Immature natural killer cell (primary cell): ENCODE results near the gene ZNF692. TPM values are rescaled to one million over a fixed set of nuclear protein-coding genes. Genes with fewer than 3 reads are reported as not detected.

Experiments
- DNase-seq, 3 donors: peaks; one replicate each; pipeline ENCODE4 v3.0.0; 2022; ENCODE audit warnings: mixed read lengths in 1 of 3
- H3K27ac Mint-ChIP-seq, 6 donors: one replicate each; pipeline ENCODE4 v1.8.0; 2020; ENCODE audit warnings: mixed read lengths in 6 of 6, mild to moderate bottlenecking in 5 of 6, inconsistent platforms in 4 of 6, moderate library complexity in 3 of 6
- H3K27me3 Mint-ChIP-seq, 3 donors: one replicate each; pipeline ENCODE4 v1.8.0; 2020 to 2021; ENCODE audit warnings: low read depth in 3 of 3, mild to moderate bottlenecking in 3 of 3, mixed read lengths in 3 of 3, moderate library complexity in 3 of 3, inconsistent platforms in 1 of 3
- H3K36me3 Mint-ChIP-seq, 3 donors: one replicate each; pipeline ENCODE4 v1.8.0; 2020; ENCODE audit warnings: mixed read lengths in 3 of 3, inconsistent platforms in 2 of 3, mild to moderate bottlenecking in 2 of 3
- H3K4me1 Mint-ChIP-seq, 2 donors: one replicate each; pipeline ENCODE4 v1.8.0; 2020; ENCODE audit warnings: inconsistent platforms in 2 of 2, mild to moderate bottlenecking in 2 of 2, mixed read lengths in 2 of 2, moderate library complexity in 1 of 2
- H3K4me3 Mint-ChIP-seq, 5 donors: one replicate each; pipeline ENCODE4 v1.8.0; 2020; ENCODE audit warnings: mild to moderate bottlenecking in 5 of 5, mixed read lengths in 5 of 5, inconsistent platforms in 3 of 5, moderate library complexity in 3 of 5
- H3K9me3 Mint-ChIP-seq, 6 donors: one replicate each; pipeline ENCODE4 v1.8.0; 2020; ENCODE audit warnings: mild to moderate bottlenecking in 6 of 6, mixed read lengths in 6 of 6, inconsistent platforms in 4 of 6, moderate library complexity in 3 of 6
- polyA plus RNA-seq, 3 donors: library from polyadenylated mRNA; unstranded; fragments of 300-500 nt; fragmentation: Illumina TruSeq; gene quantifications; one replicate each; pipeline ENCODE4 v1.2.3, GENCODE V29; 2021

The ZNF692 gene
- polyA plus RNA-seq, 3 donors from 2014 or later, result 5.5 to 11.0 (median 7.7) TPM

DNA sequence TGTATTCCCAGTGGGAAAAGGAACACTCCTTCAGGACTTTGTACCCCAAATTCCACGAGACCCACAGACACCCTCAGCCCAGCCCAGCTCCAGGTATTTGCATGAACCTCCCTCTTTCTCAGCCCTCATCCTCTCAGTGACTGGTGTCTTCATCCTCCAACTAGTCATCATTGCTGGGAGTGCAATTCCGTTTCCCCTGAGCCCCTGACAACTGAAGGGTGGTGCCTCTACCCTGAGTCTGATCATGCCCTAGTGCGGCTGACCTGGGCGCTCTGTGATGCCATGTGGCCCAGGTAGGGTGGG lies 3.8 kb upstream of the ZNF692 start:
- no peak for DNase-seq
- peaks cover 10 to 20% (median 18%) of the 10 kb centered on the region in 3 donors for H3K27me3 Mint-ChIP-seq
- H3K4me3 Mint-ChIP-seq, result peak overlapping the region; percentile 81 to 93 (median 90)
- no peaks in the 10 kb centered on the region for H3K9me3 Mint-ChIP-seq
- no peaks in the 10 kb centered on the region for H3K36me3 Mint-ChIP-seq
- peak overlapping the region; percentile 79 to 94 (median 88) for H3K27ac Mint-ChIP-seq
- H3K4me1 Mint-ChIP-seq, result peaks cover 50 to 57% of the 10 kb centered on the region in 2 donors

DNA sequence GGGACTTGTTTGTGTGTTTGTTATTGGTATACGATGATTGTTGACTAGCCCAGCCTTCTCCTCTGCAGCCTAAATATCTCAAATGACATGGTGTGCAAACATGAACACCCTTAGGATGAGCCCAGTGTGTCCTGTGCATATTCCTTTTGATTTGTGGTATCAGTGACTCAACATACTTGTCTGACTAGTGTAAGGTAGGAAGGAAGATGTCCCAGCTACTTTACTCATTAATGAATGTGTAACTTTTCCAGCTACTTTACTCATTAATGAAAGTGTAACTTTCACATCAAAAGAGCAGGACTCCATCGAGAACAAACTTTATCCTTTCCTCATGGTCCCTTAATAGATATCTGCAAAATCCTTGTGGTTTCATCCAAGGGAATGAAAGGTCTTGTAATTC lies 2.7 kb upstream of the ZNF692 start:
- Mint-ChIP-seq H3K27ac (peak overlapping the region in 4 of 6 donors; percentile 5 to 76 (median 42)), H3K9me3 (no peaks in the 10 kb centered on the region), H3K4me3 (peak overlapping the region in 3 of 5 donors; percentile 55 to 90 (median 58)), H3K27me3 (peaks cover 10 to 20% (median 16%) of the 10 kb centered on the region in 3 donors), H3K4me1 (peaks cover 53 to 63% of the 10 kb centered on the region in 2 donors), H3K36me3 (no peaks in the 10 kb centered on the region)
- DNase-seq, result no peak

DNA sequence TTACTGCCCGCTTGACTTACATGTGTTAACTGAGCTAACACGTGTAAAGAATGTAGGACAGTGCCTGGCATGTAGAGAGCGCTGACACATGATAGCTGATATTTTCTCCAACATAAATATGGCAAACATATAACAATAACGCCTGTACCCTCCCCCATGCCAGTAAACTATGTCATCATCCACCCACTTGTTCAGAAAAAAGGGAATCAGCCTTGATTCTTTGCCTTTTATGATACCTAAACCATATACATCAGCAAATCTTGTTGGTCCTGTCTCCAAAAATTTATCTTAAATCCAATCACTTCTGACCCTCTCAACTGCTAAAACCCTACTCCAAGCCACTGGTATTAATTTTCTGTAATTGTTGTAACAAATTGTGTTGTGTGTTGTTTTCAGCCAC lies 1.1 kb upstream of the ZNF692 start:
- Mint-ChIP-seq H3K9me3 (no peaks in the 10 kb centered on the region), H3K27ac (peak overlapping the region; percentile 91 to 99 (median 96)), H3K4me1 (peaks cover 53 to 69% of the 10 kb centered on the region in 2 donors), H3K36me3 (no peaks in the 10 kb centered on the region), H3K27me3 (peaks cover 12 to 20% (median 18%) of the 10 kb centered on the region in 3 donors), H3K4me3 (peak overlapping the region; percentile 81 to 96 (median 88))
- DNase-seq, result no peak

DNA sequence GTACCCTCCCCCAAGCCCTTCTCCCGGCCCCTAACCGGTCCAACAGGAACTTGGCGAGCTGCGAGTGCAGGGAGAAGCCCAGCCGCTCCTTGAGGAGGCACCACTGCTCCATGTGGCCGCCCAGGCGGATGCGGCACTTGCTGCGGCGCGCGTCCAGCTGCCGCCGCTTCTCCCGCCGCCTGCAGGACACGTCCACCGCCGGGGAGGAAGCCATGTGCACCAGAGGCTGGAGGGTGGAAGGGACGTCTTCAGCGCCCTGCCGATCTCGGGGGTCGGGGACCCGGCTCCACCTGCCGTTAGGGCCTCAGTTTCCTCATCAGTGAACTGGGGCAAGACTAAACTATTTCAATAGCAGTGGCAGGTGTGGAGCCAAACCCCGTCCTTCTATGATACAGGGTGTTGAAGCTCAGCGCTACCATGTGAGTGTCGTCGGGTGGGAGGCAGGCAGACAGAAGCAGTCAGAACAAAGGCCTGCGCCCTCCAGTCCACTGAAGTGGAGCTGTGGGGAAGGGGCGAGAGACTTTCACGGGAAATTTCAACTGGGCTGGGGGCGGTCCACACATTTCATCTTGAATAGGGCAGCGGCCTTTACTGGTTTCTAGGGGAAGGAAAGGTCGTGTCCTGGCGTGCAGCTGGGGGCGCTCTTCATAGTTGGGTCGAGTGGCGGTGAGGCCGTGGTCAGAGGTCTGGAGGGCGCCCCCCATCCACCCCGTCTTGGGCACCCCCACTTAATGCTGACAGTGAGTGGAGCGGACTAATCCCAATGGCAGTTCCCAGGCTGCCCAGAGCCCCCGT lies 592 bp downstream of the ZNF692 start:
- H3K27me3 Mint-ChIP-seq, result peaks cover 12 to 20% (median 16%) of the 10 kb centered on the region in 3 donors
- peaks cover 40 to 53% of the 10 kb centered on the region in 2 donors for H3K4me1 Mint-ChIP-seq
- DNase-seq, result peak in 1 of 3 donors; percentile 30
- H3K27ac Mint-ChIP-seq, result peak overlapping the region; percentile 77 to 99 (median 96)
- H3K9me3 Mint-ChIP-seq, result no peaks in the 10 kb centered on the region
- peak overlapping the region; percentile 81 to 96 (median 88) for H3K4me3 Mint-ChIP-seq
- no peaks in the 10 kb centered on the region for H3K36me3 Mint-ChIP-seq

DNA sequence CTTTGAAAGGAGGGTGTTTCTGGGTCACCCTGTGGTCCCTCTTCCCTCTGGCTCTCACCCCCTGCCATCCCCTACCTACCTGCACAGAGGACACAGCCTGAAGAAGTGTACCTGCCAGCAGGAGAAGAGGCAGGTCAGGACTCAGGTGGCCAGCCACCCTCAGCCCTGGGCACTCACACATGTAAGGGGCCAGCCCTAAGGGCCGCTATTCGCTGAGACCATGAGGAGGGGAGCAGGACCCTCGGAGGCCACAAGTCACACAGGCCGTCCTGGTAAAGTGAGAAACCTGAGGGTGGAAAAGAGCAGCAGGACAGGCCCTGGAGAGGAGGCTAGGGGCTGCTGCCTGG lies 1.2 kb downstream of the ZNF692 start:
- peak overlapping the region; percentile 81 to 96 (median 88) for H3K4me3 Mint-ChIP-seq
- peaks cover 36 to 49% of the 10 kb centered on the region in 2 donors for H3K4me1 Mint-ChIP-seq
- no peak for DNase-seq
- H3K36me3 Mint-ChIP-seq, result no peaks in the 10 kb centered on the region
- peaks cover 12 to 20% (median 16%) of the 10 kb centered on the region in 3 donors for H3K27me3 Mint-ChIP-seq
- peak overlapping the region in 5 of 6 donors; percentile 5 to 97 (median 95) for H3K27ac Mint-ChIP-seq
- no peaks in the 10 kb centered on the region for H3K9me3 Mint-ChIP-seq

DNA sequence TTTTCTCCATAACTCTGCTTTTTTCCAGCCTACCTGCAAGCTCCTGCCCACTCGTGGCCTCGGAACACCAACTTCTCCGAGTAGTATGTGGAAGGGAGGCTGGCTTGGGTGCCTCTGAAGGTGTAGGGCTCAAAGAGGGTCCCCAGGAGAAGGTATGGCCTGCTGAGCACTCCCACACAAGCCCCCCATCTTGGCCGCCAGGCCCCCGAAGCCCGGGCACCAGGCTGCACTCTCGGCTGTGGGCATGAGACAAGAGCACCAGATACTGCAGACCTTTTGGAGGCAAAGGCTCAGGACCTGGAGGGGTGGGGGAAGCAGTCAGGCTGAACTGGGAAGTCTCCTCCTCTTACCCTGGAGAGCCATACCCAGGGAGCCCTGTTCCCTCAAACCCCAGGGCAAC lies 1.7 kb downstream of the ZNF692 start:
- Mint-ChIP-seq H3K9me3 (no peaks in the 10 kb centered on the region), H3K27me3 (peaks cover 12 to 20% (median 16%) of the 10 kb centered on the region in 3 donors), H3K4me3 (peak overlapping the region; percentile 81 to 96 (median 88)), H3K27ac (no peak overlapping the region), H3K36me3 (no peaks in the 10 kb centered on the region), H3K4me1 (peaks cover 31 to 43% of the 10 kb centered on the region in 2 donors)
- DNase-seq, result no peak

DNA sequence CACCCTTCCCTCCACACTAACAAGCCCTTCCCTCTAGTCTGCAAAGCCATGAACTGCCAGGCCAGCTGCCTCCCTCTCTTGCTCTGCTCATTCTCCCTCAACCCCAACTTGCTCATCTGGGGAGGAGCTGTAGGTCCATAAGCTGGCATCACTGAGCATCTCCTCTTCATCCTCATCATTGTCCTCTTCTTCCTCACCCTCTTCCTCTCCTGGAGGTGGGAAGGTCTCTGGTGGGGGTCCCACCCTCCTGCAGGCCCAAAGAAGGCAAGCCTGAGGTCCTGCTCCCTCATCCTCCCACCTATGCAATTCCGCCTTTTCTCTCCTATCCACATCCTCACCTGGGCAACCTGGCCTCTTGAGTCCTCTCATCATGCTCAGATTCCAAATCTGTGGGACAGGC lies 2.7 kb downstream of the ZNF692 start:
- no peak for DNase-seq
- peaks cover 12 to 22% (median 16%) of the 10 kb centered on the region in 3 donors for H3K27me3 Mint-ChIP-seq
- H3K4me1 Mint-ChIP-seq, result peaks cover 27 to 36% of the 10 kb centered on the region in 2 donors
- no peaks in the 10 kb centered on the region for H3K36me3 Mint-ChIP-seq
- no peaks in the 10 kb centered on the region for H3K9me3 Mint-ChIP-seq
- H3K27ac Mint-ChIP-seq, result peak overlapping the region in 4 of 6 donors; percentile 1 to 77 (median 60)
- peak overlapping the region in 3 of 5 donors; percentile 7 to 46 (median 18) for H3K4me3 Mint-ChIP-seq

DNA sequence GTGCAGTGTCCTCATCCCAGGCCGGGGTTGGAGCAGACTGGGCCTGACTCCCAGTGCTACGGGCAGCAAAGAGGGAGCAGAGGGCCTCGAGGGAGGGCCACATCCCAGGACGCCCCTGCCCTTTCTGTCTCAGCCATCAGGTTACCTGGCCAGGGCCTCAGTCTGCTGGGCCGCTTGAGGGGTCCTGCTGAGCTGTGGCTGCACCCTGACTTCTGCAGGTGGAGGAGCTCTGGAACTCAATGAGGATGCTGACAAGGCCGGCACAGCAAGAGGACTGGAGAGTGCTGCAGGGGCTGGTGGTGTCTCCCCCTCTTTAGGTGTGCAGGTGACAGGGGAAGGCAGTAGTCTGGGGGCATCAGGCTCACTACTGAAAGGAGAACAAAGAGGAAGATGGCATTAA lies 3.3 kb downstream of the ZNF692 start:
- Mint-ChIP-seq H3K4me3 (peak overlapping the region in 2 of 5 donors; percentile 14 to 38), H3K4me1 (peaks cover 27 to 35% of the 10 kb centered on the region in 2 donors), H3K27me3 (peaks cover 12 to 21% (median 16%) of the 10 kb centered on the region in 3 donors), H3K9me3 (no peaks in the 10 kb centered on the region), H3K27ac (no peak overlapping the region), H3K36me3 (no peaks in the 10 kb centered on the region)
- DNase-seq, result no peak

DNA sequence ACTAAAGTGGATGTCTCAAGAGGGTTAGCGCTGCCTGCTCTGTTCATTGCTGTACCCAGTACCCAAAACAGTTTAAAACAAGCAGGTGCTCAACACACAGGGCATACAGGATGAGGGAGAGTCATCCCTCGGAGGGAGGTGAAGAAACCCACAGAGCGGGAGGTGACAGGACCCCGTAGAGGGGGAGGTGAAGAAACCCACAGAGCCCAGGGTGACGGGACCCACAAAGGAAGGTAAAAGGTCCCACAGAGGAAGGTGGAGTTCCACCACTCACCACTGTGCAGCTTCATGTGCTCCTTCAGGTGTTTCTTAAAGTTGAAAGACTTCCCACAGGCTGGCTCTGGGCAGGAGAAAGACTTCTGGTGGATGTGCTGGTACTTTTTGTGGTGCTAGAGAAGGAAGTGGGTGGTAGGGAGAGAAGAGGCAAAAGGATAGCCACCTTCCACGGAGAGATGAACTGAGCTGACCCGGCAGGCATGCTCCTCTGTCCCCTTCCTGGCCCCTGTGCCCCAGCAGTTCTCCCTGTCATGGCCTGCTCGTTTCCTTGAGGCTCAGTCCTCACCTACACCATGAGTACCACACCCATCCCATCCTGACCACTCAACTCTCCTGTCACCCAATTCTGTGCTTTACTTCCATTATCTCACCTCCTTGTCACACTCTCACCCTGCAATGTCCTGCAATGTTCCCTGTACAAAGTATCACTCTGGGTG lies 5.1 kb downstream of the ZNF692 start:
- no peak overlapping the region for H3K27ac Mint-ChIP-seq
- peaks cover 6 to 12% (median 7%) of the 10 kb centered on the region in 3 donors for H3K27me3 Mint-ChIP-seq
- no peaks in the 10 kb centered on the region for H3K9me3 Mint-ChIP-seq
- peak; percentile 71 to 75 (median 73) for DNase-seq
- peaks cover 13 to 19% of the 10 kb centered on the region in 2 donors for H3K4me1 Mint-ChIP-seq
- H3K36me3 Mint-ChIP-seq, result peaks cover 3 to 9% (median 7%) of the 10 kb centered on the region in 3 donors
- no peak overlapping the region for H3K4me3 Mint-ChIP-seq

DNA sequence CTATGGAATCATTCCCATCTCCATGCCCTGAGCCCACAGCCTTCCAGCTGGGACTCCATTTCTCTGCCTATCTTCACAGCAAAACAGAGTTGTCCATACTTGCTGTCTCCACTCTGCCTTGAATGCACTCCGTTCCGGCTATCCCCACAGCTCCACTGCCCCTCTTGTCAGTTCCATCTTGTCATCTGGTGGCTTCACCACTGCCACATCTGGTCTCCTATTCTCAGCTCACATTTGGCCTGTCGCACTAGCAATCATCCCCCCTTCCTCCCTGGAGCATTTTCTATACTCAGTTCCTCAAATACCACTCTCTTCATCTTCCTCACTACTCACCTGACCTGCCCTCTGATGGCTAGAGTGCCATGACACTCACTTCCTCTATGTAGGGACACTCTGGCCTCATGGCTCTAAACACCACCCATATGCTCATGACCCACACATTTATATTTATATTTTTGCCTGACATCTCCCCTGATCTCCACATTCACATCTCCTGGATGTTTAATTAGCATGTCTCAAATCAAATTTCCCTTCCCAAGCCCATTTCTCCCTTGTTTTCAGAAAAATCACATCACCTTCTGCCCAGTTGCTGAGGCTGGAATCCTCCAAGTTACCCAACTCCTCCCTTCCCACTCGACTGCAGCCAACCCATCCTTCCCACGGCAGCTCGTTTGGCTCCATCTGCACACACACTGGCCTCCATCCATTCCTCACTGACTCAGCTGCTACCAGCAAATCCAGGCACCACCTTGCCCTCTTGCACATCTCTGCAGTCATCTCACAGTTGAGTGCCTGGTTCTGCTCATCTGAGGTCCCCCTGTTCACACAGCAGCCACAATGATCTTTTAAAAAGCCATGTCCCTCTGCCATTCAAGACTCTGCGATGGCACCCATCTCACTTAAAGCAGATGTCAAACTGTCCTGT lies 6.1 kb downstream of the ZNF692 start:
- peaks cover 4 to 13% (median 9%) of the 10 kb centered on the region in 3 donors for H3K36me3 Mint-ChIP-seq
- H3K4me3 Mint-ChIP-seq, result no peak overlapping the region
- DNase-seq, result no peak
- no peak overlapping the region for H3K27ac Mint-ChIP-seq
- H3K9me3 Mint-ChIP-seq, result no peaks in the 10 kb centered on the region
- H3K4me1 Mint-ChIP-seq, result peaks cover 5 to 11% of the 10 kb centered on the region in 2 donors
- H3K27me3 Mint-ChIP-seq, result peaks cover 2 to 4% (median 3%) of the 10 kb centered on the region in 3 donors

DNA sequence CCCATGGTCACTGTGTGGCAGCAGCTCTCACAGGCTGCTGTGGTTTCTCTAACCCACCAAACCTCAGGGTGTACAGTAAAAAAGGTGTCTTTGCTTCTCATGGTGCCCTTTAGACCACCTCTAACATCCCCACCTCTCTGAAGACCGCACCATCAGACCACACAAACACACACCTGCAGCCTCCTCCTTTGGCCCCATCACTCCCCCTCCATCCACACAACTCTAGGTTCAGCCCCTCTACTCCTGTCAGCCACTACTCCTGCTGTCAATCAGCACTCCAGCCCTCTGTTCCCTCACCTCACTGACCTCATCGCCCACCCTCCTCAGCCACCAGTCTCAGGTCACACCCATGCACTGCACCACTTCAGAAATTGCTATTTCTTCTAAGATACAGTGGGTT lies 7.5 kb downstream of the ZNF692 start:
- Mint-ChIP-seq H3K9me3 (no peaks in the 10 kb centered on the region), H3K4me3 (no peak overlapping the region), H3K36me3 (peaks cover 4 to 18% (median 12%) of the 10 kb centered on the region in 3 donors), H3K27me3 (peaks cover 2 to 4% (median 3%) of the 10 kb centered on the region in 3 donors), H3K27ac (no peak overlapping the region), H3K4me1 (peaks cover 2 to 4% of the 10 kb centered on the region in 2 donors)
- peak; percentile 49 to 54 (median 53) for DNase-seq

DNA sequence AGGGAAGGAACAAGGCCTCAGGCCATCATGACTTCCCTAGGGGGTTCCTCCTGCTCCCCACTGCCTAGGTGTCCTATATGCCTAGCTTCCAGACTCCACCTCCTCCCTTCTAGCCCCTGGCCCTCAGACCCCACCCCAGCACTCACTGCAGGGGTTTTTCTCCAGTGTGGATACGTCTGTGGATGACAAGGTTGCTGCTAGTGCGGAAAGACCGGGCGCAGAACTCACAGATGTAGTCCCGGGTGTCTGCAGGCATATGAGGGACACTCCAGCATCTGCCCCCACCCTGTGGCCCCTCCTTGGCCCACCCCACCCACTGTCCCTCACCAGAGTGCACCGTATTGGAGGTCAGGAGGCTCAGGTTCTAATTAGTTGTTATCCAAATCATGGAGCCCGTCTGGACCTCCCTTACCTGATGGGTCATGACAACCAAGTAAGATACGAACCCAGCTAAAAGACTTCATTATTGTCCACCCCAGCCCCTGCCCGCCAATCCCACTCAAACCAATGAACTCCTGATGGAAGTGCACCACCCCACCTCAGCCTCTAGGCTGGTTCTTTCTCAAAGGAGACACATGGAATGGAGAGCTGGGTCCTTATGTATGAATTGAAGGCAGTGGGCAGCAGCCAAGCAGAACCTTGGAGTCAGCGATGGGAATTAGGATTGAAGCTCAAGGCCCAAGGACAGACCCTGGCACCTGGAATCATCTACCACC lies 8.2 kb downstream of the ZNF692 start:
- peaks cover 0 to 2% of the 10 kb centered on the region in 2 donors for H3K4me1 Mint-ChIP-seq
- DNase-seq, result no peak
- H3K36me3 Mint-ChIP-seq, result peaks cover 6 to 25% (median 12%) of the 10 kb centered on the region in 3 donors

More for the DNA sequence above, 8.2 kb downstream of the ZNF692 start:
- Mint-ChIP-seq H3K27ac (peak overlapping the region in 1 of 6 donors; percentile 19), H3K27me3 (peaks cover 0 to 6% (median 3%) of the 10 kb centered on the region in 3 donors), H3K9me3 (no peaks in the 10 kb centered on the region), H3K4me3 (no peak overlapping the region)
